ENCODE results near the gene LRFN4.

The LRFN4 gene

DNA sequence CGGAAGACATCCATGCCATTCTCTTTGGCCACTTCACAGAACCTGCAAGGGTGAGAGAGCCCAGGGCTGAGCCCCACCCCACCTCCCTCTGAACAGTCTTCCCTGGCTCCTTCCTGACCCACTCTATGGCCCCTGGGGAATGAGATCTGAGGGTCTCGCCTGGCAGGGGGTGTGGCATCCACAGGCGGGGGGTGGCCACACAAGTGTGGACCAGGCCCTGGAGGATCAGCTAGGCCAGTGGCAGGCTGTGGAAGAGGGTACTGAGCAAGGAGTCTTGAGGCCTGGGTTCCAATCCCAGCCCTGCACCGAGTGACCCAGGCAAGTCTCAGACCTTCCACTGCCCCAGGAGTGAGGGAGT lies 5.6 kb upstream of the LRFN4 start:
- FAIRE-seq (peak; percentile 40), DNase-seq (ENCODE audit: insufficient read length, low spot score) (peak; percentile 12)
- TF ChIP-seq POLR2A (IDR thresholded peaks at IDR 0.05; ENCODE audit: low read depth, low read length) (no peak), POLR2AphosphoS5 (IDR thresholded peaks at IDR 0.05; ENCODE audit: low read depth, low read length) (no peak), POU2F2 (IDR thresholded peaks at IDR 0.05; ENCODE audit: low read depth, low read length) (no peak), PAX5 (IDR thresholded peaks at IDR 0.05; ENCODE audit: insufficient read depth, low read length, severe bottlenecking) (no peak), SPI1 (IDR thresholded peaks at IDR 0.05; ENCODE audit: low read depth, low read length) (no peak), TAF1 (IDR thresholded peaks at IDR 0.05; ENCODE audit: low read depth, low read length) (no peak)

DNA sequence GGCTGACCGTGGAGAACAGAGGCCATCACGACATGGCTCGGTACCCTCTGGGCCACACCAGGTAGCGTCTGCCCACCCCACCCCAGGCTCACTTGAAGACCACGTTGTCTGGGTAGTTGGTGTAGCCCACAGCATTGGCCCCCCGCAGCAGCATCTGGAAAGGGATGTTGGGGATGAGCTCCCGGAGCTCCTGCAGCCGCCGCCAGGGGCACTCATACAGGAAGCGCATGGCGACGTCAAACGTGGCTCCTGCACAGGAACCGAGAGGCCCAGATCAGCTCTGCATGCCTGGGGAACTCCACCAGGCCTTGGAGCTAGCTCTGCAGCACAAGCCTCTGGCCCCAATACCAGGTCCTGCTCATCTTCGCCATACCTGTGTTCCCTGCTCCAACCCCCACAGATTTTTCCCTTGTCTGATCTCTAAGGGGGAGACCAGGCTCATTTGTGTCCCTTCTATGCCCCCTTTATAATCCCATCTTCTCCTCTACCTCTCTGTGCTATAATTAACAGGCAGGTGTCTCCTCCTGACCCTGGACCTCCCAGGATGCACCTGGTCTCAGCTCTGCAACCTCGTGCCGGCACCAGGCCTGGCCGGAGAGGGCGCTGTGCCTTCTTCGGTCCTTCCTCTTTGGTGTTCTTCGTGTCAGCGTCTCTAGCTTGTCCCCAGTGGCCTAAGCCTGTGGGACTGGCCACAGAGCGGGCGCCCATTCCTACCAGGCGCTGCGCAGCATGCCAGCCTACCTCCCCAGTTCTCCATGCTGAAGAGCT lies 5.0 kb upstream of the LRFN4 start:
- FAIRE-seq (peak; percentile 81), DNase-seq (ENCODE audit: insufficient read length, low spot score) (peak; percentile 74)
- TF ChIP-seq POU2F2 (IDR thresholded peaks at IDR 0.05; ENCODE audit: low read depth, low read length) = no peak
- TF ChIP-seq SPI1 (IDR thresholded peaks at IDR 0.05; ENCODE audit: low read depth, low read length) = peak; percentile 25; the same call in 1 of the 2 replicates

DNA sequence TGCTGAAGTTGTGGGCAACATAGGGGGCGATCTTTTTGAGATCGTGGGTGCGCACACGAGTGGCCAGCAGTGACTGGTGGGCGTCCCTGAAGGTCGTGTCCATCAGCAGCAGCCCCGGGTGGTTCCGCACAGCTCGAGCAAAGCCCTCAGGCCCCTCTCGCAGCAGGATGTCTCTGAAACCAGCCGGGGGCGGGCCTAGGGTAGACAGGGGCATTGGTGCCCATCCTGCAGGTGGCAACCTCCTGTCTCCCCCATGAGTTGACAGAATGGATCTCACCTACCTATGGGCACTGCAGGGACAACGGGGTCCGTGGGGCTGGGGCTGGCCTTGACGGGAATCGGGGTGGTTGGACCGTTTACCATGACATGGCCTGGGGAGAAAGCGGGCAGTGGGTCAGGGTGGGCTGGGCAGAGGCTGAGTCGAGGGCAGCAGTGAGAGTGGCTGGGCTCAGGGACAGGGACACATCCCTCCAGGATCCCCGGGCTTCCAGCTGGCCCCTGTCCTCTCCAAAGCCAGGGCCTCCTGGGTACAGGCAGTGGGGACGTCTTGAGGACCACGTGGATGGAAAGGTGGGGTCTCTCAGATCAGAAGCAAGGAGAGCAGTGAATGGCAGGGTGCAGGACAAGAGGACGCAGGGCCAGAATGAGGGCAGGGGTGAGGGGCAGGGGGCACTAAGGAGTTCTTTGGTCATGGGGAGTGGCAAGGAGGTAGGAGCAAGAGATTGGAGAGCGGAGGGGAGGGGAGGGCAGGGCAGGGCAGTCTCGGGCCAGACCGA lies 4.2 kb upstream of the LRFN4 start:
- TF ChIP-seq TAF1 (IDR thresholded peaks at IDR 0.05; ENCODE audit: low read depth, low read length) (no peak), POLR2A (IDR thresholded peaks at IDR 0.05; ENCODE audit: low read depth, low read length) (no peak), PAX5 (IDR thresholded peaks at IDR 0.05; ENCODE audit: insufficient read depth, low read length, severe bottlenecking) (no peak), POLR2AphosphoS5 (IDR thresholded peaks at IDR 0.05; ENCODE audit: low read depth, low read length) (no peak), POU2F2 (IDR thresholded peaks at IDR 0.05; ENCODE audit: low read depth, low read length) (no peak), SPI1 (IDR thresholded peaks at IDR 0.05; ENCODE audit: low read depth, low read length) (no peak)
- no peak for FAIRE-seq
- no peak for DNase-seq (ENCODE audit: insufficient read length, low spot score)

DNA sequence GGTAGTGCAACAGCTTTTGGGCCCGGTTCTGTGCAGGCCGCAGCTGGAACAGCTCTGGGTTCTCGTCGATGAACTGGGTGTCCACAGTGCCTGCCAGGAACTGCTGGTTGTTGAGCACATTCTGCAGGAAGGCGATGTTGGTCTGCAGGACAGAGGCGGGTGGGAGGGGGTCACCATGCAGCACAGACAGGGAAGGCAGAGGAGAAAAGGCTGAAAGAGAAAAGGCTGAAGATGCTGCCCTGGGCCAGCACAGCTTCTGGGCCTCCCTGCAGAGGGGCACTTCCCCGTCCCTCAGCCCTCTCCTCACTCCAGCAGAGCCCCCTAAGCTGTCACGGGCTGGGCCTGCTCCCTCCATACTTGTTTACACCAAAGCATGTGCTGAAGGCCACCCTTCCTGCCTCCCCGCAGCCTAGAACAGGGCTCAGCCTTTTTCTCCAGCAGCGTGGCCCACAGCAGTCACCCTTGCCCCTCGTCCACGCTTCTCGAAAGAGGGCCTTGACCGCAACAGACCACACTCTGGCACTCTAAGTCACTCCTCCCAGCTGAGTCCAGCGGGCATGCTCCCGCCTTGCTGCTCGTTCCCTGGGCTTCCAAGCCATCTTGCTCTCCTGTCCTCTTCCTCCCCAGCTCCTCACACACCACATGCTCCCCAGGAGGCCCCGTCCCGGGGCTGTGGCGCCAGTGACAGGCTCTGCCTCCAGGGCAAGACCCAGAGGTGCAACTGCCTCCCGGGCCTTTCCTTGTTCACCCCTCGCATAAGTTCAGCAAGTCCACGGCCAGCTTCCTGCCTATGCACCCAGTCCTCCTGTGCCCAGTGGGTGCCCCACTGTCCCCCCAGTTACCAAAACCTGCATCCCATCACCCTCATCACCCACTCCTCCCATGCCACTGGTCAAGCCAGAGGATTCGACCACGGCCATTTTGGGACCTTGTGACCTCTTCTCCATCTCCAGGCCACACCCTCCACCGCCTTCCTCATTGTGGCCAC lies 3.3 kb upstream of the LRFN4 start:
- FAIRE-seq = no peak
- TF ChIP-seq TAF1 (IDR thresholded peaks at IDR 0.05; ENCODE audit: low read depth, low read length) = no peak
- TF ChIP-seq POU2F2 (IDR thresholded peaks at IDR 0.05; ENCODE audit: low read depth, low read length) = no peak
- no peak for TF ChIP-seq POLR2AphosphoS5 (IDR thresholded peaks at IDR 0.05; ENCODE audit: low read depth, low read length)
- no peak for TF ChIP-seq PAX5 (IDR thresholded peaks at IDR 0.05; ENCODE audit: insufficient read depth, low read length, severe bottlenecking)
- no peak for TF ChIP-seq POLR2A (IDR thresholded peaks at IDR 0.05; ENCODE audit: low read depth, low read length)
- no peak for TF ChIP-seq SPI1 (IDR thresholded peaks at IDR 0.05; ENCODE audit: low read depth, low read length)
- DNase-seq (ENCODE audit: insufficient read length, low spot score) = no peak

DNA sequence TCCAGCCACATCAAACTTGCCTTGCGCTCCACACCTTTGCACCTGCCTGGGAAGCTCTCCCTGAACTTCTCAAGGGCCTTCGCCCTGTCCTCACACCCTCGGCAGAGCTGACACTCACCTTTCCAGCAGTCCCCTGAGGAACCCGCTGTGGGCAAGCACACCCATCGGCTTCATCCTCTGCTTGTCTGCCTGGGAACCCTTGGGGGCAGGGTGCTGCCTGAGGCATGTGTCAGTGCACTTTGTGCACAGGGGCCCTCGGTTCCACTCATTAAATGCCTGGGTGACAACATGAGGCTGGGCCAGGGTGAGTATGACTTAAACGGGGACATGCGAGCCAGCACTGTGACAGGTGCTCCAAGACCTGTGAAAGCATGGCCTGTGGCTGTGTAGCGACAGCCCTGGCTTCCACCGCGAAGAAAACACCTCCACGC lies 2.6 kb upstream of the LRFN4 start:
- FAIRE-seq (no peak), DNase-seq (ENCODE audit: insufficient read length, low spot score) (no peak)
- TF ChIP-seq POU2F2 (IDR thresholded peaks at IDR 0.05; ENCODE audit: low read depth, low read length) (no peak), PAX5 (IDR thresholded peaks at IDR 0.05; ENCODE audit: insufficient read depth, low read length, severe bottlenecking) (no peak), TAF1 (IDR thresholded peaks at IDR 0.05; ENCODE audit: low read depth, low read length) (no peak), POLR2AphosphoS5 (IDR thresholded peaks at IDR 0.05; ENCODE audit: low read depth, low read length) (no peak), SPI1 (IDR thresholded peaks at IDR 0.05; ENCODE audit: low read depth, low read length) (no peak), POLR2A (IDR thresholded peaks at IDR 0.05; ENCODE audit: low read depth, low read length) (no peak)

DNA sequence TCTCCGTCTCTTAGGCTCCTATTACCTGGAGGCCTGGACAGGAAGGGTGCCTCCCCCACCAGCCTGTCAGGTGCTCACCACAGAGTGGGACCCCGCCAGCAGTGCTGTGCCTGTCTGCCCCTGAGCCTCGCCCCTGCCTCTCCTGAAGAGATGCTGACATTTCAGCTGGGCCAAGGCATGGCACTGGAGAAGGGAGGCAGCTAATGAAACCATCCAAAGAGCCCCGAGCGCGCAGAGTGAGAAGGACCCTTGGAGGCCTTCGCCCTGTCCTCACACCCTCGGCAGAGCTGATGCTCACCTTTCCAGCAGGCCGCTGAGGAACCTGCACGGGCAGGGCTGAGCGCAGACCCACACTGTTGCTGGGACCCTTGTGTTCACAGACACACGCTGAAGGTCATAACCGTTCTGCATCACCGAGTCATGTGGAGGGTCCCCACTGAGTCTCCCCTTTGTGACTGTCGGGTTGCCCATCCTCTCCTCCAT lies 2.1 kb upstream of the LRFN4 start:
- FAIRE-seq (no peak), DNase-seq (ENCODE audit: insufficient read length, low spot score) (no peak)
- no peak for TF ChIP-seq TAF1 (IDR thresholded peaks at IDR 0.05; ENCODE audit: low read depth, low read length)
- no peak for TF ChIP-seq SPI1 (IDR thresholded peaks at IDR 0.05; ENCODE audit: low read depth, low read length)
- no peak for TF ChIP-seq POU2F2 (IDR thresholded peaks at IDR 0.05; ENCODE audit: low read depth, low read length)
- no peak for TF ChIP-seq POLR2AphosphoS5 (IDR thresholded peaks at IDR 0.05; ENCODE audit: low read depth, low read length)
- no peak for TF ChIP-seq PAX5 (IDR thresholded peaks at IDR 0.05; ENCODE audit: insufficient read depth, low read length, severe bottlenecking)
- TF ChIP-seq POLR2A (IDR thresholded peaks at IDR 0.05; ENCODE audit: low read depth, low read length) = no peak

DNA sequence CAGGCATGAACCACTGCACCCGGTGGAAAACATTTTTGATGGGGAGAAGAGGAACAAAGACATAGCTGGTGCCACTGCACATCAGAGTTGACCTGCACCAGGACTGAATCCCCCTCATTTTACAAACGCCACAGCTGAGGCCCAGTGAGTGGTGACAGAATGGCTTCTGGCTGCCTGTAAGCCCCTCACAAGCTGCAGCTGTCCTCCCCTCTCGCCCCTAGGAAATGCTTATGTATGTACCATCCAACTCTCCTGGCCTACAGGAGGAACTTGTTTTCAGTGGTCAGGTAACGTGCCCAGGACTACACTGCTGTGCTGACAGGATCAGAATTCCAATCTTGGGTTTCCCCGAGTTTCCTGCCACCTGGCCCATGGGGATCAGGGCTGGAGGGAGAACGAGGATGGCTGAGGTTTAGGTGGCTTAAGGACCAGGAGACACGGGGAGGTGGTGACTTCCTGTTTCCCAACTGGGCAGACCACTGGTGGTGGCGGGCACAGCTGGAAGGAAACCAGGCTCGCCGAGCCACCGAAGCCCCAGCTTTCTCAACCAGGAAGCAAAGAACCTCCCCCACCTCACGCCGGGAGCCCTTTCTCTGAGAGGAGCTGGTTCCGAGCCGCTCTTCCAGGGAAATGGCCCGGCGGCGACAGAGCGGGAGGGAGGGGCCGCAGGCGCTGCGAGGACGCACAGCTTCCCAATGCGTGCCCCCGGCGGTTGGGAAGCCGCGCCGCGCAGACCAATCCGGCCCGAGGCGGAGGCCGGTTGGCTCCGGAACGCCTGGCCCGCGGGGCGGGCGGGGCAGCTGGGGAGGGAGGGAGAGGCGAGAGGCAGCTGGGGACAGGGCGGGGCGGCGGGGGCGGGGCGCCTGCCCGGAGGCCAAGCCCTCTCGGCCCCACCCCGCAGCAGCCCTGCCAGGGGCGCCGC lies 1.0 kb upstream of the LRFN4 start:
- TF ChIP-seq POLR2AphosphoS5 (IDR thresholded peaks at IDR 0.05; ENCODE audit: low read depth, low read length) = peak; percentile 54; the same call in 1 of the 2 replicates
- TF ChIP-seq SPI1 (IDR thresholded peaks at IDR 0.05; ENCODE audit: low read depth, low read length) = peak; percentile 53
- TF ChIP-seq POLR2A (IDR thresholded peaks at IDR 0.05; ENCODE audit: low read depth, low read length) = peak; percentile 69
- TF ChIP-seq TAF1 (IDR thresholded peaks at IDR 0.05; ENCODE audit: low read depth, low read length) = 0 out of 2 replicates have a peak, but pooled peaks have one; percentile 17
- TF ChIP-seq POU2F2 (IDR thresholded peaks at IDR 0.05; ENCODE audit: low read depth, low read length) = no peak
- no peak for TF ChIP-seq PAX5 (IDR thresholded peaks at IDR 0.05; ENCODE audit: insufficient read depth, low read length, severe bottlenecking)
- DNase-seq (ENCODE audit: insufficient read length, low spot score) (peak; percentile 100), FAIRE-seq (peak; percentile 99)
